K562 (cell line): ENCODE data around the gene CEP290. TPM values are rescaled to one million over a fixed set of nuclear protein-coding genes. Genes with fewer than 3 reads are reported as not detected.

Experiments
- CREB1 ChIP-seq, 2 experiments: sonication (generic) in 1 of 2; formaldehyde crosslinking in 1 of 2; IDR thresholded peaks; 2 replicates each; pipeline versions ENCODE4 v1.6.1 to v1.8.0; 2012 to 2022; ENCODE audit warnings: inconsistent platforms in 1 of 2, mild to moderate bottlenecking in 1 of 2, missing genetic modification reagents in 1 of 2, moderate library complexity in 1 of 2
- DNMT1 ChIP-seq: fragments of 450-650 bp; IDR thresholded peaks from 2 replicates; pipeline ENCODE4 v1.6.1; 2016; ENCODE audit warnings: antibody characterized with exemption, mild to moderate bottlenecking
- GATAD2A ChIP-seq: fragments of 450-650 bp; IDR thresholded peaks from 2 replicates; pipeline ENCODE4 v1.6.1; 2017
- ZNF184 ChIP-seq: sonication (generic); formaldehyde crosslinking; IDR thresholded peaks from 2 replicates; pipeline ENCODE4 v1.5.0; 2020; ENCODE audit warnings: missing genetic modification reagents
- ZNF217 ChIP-seq: sonication (generic); formaldehyde crosslinking; IDR thresholded peaks from 2 replicates; pipeline ENCODE4 v1.8.0; 2022; ENCODE audit warnings: mild to moderate bottlenecking, missing genetic modification reagents
- ZNF512 ChIP-seq: IDR thresholded peaks from 2 replicates; pipeline ENCODE4 v1.6.1; 2016; ENCODE audit warnings: missing genetic modification characterization, missing compliant biosample characterization
- ZNF518B ChIP-seq: fragments of 250-450 bp; sonication (Bioruptor Pico); IDR thresholded peaks from 2 replicates; pipeline ENCODE4 v1.5.0; 2021; ENCODE audit warnings: mild to moderate bottlenecking, moderate library complexity
- polyA plus RNA-seq, 8 experiments: library from polyadenylated mRNA; depleted of rRNA in 4 of 8; stranded (reverse) in 5 of 8; unstranded in 3 of 8; fragments of >200 nt; fragmentation: Nextera tagmentation in 2 of 8; fragmentation: Illumina TruSeq in 1 of 8; extraction: Ambion mirVana in 2 of 8; extraction: Trizol in 1 of 8; gene quantifications; 2 replicates each; pipeline versions ENCODE4 v1.2.1 to v1.2.3, GENCODE V29; 2011 to 2014; ENCODE audit warnings: inconsistent platforms in 1 of 8, missing spikeins in 1 of 8
- total RNA-seq, 7 experiments: library from RNA; depleted of rRNA in 6 of 7; stranded (reverse); fragments of >200 nt in 6 of 7; fragmentation: Illumina TruSeq in 2 of 7; extraction: Trizol in 2 of 7; gene quantifications; 2 replicates each; pipeline versions ENCODE4 v1.2.1 to v1.2.3, GENCODE V29; 2011 to 2021; ENCODE audit warnings: low replicate concordance in 1 of 7
- TF ChIP-seq, protein P1 (sequence below): sonication (generic); formaldehyde crosslinking; IDR thresholded peaks from 2 replicates; pipeline ENCODE4 v1.9.0; 2022; ENCODE audit warnings: mild to moderate bottlenecking, missing genetic modification reagents
- TF ChIP-seq, protein P2 (sequence below): sonication (generic); formaldehyde crosslinking; IDR thresholded peaks from 2 replicates; pipeline ENCODE4 v1.8.1; 2023; ENCODE audit warnings: mild to moderate bottlenecking, missing genetic modification reagents
- TF ChIP-seq, protein P3 (sequence below): fragments of 450-650 bp; formaldehyde crosslinking; IDR thresholded peaks from 2 replicates; pipeline ENCODE4 v1.4.0; 2020; ENCODE audit warnings: mild to moderate bottlenecking, moderate library complexity

Gene CEP290
- total and polyA plus RNA-seq, 9 of the 15 experiments (the other 6 are each of a cell fraction or from before 2014, with no cell fraction given): 7.2 to 19.4 (median 18.1) TPM

- TF ChIP-seq, protein P1, sequence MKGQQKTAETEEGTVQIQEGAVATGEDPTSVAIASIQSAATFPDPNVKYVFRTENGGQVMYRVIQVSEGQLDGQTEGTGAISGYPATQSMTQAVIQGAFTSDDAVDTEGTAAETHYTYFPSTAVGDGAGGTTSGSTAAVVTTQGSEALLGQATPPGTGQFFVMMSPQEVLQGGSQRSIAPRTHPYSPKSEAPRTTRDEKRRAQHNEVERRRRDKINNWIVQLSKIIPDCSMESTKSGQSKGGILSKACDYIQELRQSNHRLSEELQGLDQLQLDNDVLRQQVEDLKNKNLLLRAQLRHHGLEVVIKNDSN (CRISPR knock-in tag): no peak
- TF ChIP-seq ZNF512 (tag) (no peak), ZNF184 (CRISPR knock-in tag) (no peak), ZNF518B (no peak), ZNF217 (CRISPR knock-in tag) (no peak), DNMT1 (no peak), GATAD2A (no peak), CREB1 (IDR thresholded peaks at IDR 0.05) (no peak), CREB1 (CRISPR knock-in tag; IDR thresholded peaks at IDR 0.05) (no peak)
- TF ChIP-seq, protein P2, sequence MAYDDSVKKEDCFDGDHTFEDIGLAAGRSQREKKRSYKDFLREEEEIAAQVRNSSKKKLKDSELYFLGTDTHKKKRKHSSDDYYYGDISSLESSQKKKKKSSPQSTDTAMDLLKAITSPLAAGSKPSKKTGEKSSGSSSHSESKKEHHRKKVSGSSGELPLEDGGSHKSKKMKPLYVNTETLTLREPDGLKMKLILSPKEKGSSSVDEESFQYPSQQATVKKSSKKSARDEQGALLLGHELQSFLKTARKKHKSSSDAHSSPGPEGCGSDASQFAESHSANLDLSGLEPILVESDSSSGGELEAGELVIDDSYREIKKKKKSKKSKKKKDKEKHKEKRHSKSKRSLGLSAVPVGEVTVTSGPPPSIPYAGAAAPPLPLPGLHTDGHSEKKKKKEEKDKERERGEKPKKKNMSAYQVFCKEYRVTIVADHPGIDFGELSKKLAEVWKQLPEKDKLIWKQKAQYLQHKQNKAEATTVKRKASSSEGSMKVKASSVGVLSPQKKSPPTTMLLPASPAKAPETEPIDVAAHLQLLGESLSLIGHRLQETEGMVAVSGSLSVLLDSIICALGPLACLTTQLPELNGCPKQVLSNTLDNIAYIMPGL: no peak
- TF ChIP-seq, protein P3, sequence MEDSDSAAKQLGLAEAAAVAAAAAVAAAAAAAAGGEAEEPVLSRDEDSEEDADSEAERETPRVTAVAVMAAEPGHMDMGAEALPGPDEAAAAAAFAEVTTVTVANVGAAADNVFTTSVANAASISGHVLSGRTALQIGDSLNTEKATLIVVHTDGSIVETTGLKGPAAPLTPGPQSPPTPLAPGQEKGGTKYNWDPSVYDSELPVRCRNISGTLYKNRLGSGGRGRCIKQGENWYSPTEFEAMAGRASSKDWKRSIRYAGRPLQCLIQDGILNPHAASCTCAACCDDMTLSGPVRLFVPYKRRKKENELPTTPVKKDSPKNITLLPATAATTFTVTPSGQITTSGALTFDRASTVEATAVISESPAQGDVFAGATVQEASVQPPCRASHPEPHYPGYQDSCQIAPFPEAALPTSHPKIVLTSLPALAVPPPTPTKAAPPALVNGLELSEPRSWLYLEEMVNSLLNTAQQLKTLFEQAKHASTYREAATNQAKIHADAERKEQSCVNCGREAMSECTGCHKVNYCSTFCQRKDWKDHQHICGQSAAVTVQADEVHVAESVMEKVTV (CRISPR knock-in tag): no peak
- TF ChIP-seq, all 486 proteins: peak for 0
Measured at GRCh38 chr12:88006351-88006750, 135.5 kb downstream of the CEP290 start (continued).
